Measurements from ENCODE around the gene COL27A1. TPM values are rescaled to one million over a fixed set of nuclear protein-coding genes. Genes with fewer than 3 reads are reported as not detected.

Gene COL27A1
- total RNA-seq, 3 donors from 2014 or later, result 3.5 to 22.0 (median 6.7) TPM

- DNase-seq (ENCODE audit: low spot score in 2 of 2), result no peak
- Histone ChIP-seq H3K27me3 (no peaks in the 10 kb centered on the region), H3K4me1 (no peaks in the 10 kb centered on the region)
Observed at GRCh38 chr9:114174557-114174875, 19.2 kb downstream of the COL27A1 start.

GRCh38 chr9:114174876-114175771 lies 19.8 kb downstream of the COL27A1 start:
- no peak for DNase-seq (ENCODE audit: low spot score in 2 of 2)
- H3K4me3 ChIP-seq, result no peak overlapping the region
- H3K36me3 ChIP-seq, result no peaks in the 10 kb centered on the region
- no peaks in the 10 kb centered on the region for H3K27me3 ChIP-seq
- H3K4me1 ChIP-seq, result no peaks in the 10 kb centered on the region
- H3K27ac ChIP-seq, result no peak overlapping the region
- TF ChIP-seq CTCF (IDR thresholded peaks at IDR 0.05) (no peak), POLR2A (IDR thresholded peaks at IDR 0.05) (no peak), POLR2AphosphoS5 (IDR thresholded peaks at IDR 0.05) (no peak)
- intact Hi-C loops (cut with DNase I; ENCODE audit: low total_unique reads), result loop anchor here (5.0 kb wide), 1 partner anchor 63 kb away; no protein-coding TSS in a partner anchor
- no peaks in the 10 kb centered on the region for H3K9me3 ChIP-seq

More at GRCh38 chr9:114174557-114174875, 19.2 kb downstream of the COL27A1 start:
- Histone ChIP-seq H3K9me3 (no peaks in the 10 kb centered on the region), H3K36me3 (no peaks in the 10 kb centered on the region), H3K4me3 (no peak overlapping the region), H3K27ac (no peak overlapping the region)
- TF ChIP-seq POLR2AphosphoS5 (IDR thresholded peaks at IDR 0.05) (no peak), POLR2A (IDR thresholded peaks at IDR 0.05) (no peak), CTCF (IDR thresholded peaks at IDR 0.05) (no peak)
- intact Hi-C loops (cut with DNase I; ENCODE audit: low total_unique reads), result no loop called here

- no peak overlapping the region for H3K4me3 ChIP-seq
- no peak for DNase-seq (ENCODE audit: low spot score in 2 of 2)
- TF ChIP-seq CTCF (IDR thresholded peaks at IDR 0.05), result no peak
- TF ChIP-seq POLR2AphosphoS5 (IDR thresholded peaks at IDR 0.05), result no peak
- TF ChIP-seq POLR2A (IDR thresholded peaks at IDR 0.05), result no peak
- H3K4me1 ChIP-seq, result no peaks in the 10 kb centered on the region
- no peaks in the 10 kb centered on the region for H3K9me3 ChIP-seq
- no peaks in the 10 kb centered on the region for H3K27me3 ChIP-seq
- H3K36me3 ChIP-seq, result no peaks in the 10 kb centered on the region
- no peak overlapping the region for H3K27ac ChIP-seq
- intact Hi-C loops (cut with DNase I; ENCODE audit: low total_unique reads), result loop anchor here (5.0 kb wide), 1 partner anchor 64 kb away; no protein-coding TSS in a partner anchor
Observed at GRCh38 chr9:114176624-114177291, 21.4 kb downstream of the COL27A1 start.

- Histone ChIP-seq H3K4me3 (no peak overlapping the region), H3K36me3 (no peaks in the 10 kb centered on the region), H3K4me1 (no peaks in the 10 kb centered on the region), H3K9me3 (no peaks in the 10 kb centered on the region), H3K27ac (no peak overlapping the region), H3K27me3 (no peaks in the 10 kb centered on the region)
- no peak for DNase-seq (ENCODE audit: low spot score in 2 of 2)
- TF ChIP-seq POLR2AphosphoS5 (IDR thresholded peaks at IDR 0.05), result no peak
- no peak for TF ChIP-seq POLR2A (IDR thresholded peaks at IDR 0.05)
- TF ChIP-seq CTCF (IDR thresholded peaks at IDR 0.05), result no peak
- intact Hi-C loops (cut with DNase I; ENCODE audit: low total_unique reads), result loop anchor here (5.0 kb wide), 1 partner anchor 65 kb away; no protein-coding TSS in a partner anchor
Observed at GRCh38 chr9:114177423-114178064, 22.2 kb downstream of the COL27A1 start.
